ENCODE results near the gene SGTA.

SGTA gene

DNA sequence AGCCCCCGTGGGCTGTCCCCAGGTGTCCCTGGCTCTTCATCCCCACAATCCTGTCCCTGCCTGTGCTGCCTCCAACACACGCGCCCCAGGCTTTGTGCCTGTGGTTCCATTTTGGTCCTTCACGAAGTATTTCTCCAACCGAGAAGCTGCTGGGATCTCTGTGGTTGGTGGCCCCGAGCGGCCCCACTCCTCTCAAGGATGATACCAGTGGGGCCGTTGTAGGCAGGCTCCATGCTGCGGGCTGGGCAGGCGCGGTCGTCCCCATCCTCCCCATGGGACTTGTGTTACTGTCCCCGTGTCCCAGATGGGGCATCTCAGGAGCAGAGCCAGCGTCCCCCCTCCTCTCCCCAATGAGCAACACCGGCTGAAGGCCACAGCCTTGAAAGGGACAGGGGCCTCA lies 32.9 kb upstream of the SGTA start:
- TF ChIP-seq SIN3A (IDR thresholded peaks at IDR 0.05; ENCODE audit: borderline replicate concordance, insufficient read depth, low read length) (no peak), FOXP2 (optimal IDR thresholded peaks at IDR 0.05; ENCODE audit: borderline replicate concordance, extremely low read depth, extremely low read length, insufficient read depth) (no peak), POLR2AphosphoS5 (IDR thresholded peaks at IDR 0.05; ENCODE audit: low read depth, low read length) (no peak), TAF1 (IDR thresholded peaks at IDR 0.05; ENCODE audit: borderline replicate concordance, insufficient read depth, low read length) (no peak)
- TF ChIP-seq, protein P1, sequence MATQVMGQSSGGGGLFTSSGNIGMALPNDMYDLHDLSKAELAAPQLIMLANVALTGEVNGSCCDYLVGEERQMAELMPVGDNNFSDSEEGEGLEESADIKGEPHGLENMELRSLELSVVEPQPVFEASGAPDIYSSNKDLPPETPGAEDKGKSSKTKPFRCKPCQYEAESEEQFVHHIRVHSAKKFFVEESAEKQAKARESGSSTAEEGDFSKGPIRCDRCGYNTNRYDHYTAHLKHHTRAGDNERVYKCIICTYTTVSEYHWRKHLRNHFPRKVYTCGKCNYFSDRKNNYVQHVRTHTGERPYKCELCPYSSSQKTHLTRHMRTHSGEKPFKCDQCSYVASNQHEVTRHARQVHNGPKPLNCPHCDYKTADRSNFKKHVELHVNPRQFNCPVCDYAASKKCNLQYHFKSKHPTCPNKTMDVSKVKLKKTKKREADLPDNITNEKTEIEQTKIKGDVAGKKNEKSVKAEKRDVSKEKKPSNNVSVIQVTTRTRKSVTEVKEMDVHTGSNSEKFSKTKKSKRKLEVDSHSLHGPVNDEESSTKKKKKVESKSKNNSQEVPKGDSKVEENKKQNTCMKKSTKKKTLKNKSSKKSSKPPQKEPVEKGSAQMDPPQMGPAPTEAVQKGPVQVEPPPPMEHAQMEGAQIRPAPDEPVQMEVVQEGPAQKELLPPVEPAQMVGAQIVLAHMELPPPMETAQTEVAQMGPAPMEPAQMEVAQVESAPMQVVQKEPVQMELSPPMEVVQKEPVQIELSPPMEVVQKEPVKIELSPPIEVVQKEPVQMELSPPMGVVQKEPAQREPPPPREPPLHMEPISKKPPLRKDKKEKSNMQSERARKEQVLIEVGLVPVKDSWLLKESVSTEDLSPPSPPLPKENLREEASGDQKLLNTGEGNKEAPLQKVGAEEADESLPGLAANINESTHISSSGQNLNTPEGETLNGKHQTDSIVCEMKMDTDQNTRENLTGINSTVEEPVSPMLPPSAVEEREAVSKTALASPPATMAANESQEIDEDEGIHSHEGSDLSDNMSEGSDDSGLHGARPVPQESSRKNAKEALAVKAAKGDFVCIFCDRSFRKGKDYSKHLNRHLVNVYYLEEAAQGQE (IDR thresholded peaks at IDR 0.05; ENCODE audit: insufficient read depth in 1 of 2, low read depth in 2 of 2, low read length in 2 of 2), result no peak

DNA sequence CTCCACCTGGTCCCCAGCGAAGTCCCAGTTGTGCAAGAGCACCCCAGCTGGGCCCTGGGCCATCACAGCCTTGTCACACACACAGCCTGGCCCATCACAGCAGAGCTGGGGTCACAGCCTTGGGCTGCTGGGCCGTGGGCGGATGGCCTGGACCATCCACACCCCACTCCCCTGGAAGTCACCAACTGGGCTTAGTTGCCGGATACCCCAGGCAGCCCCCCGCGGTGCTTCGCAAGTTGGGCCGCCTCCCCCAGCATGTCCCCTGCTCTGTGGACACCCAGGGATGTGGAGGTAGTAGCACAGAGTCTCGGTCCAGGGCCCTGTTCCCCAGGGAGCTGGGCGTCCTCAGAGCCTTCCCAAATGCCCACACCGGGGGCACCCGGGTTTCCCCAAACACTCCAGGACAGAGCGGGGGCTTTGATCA lies 32.1 kb upstream of the SGTA start:
- no peak for TF ChIP-seq SIN3A (IDR thresholded peaks at IDR 0.05; ENCODE audit: borderline replicate concordance, insufficient read depth, low read length)
- no peak for TF ChIP-seq FOXP2 (optimal IDR thresholded peaks at IDR 0.05; ENCODE audit: borderline replicate concordance, extremely low read depth, extremely low read length, insufficient read depth)

DNA sequence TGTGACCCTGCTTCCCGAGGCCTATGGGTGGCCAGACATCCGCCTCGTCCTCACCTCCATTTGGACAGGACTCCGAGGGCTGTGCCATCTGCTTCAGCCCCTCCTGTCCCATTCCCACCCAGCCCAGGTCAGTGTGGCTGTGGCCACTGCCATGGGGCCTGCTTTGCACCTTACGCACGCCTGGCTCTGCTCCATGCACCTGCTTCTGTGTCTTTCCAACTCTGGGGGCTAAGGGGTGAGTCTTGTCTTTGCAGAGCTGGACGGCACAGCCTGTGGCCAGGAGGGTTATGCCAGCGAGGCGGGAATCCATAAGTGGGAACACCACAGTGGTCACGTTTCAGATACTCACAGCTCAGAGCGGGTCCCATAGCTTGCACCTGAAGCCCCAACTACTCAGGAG lies 31.4 kb upstream of the SGTA start:
- TF ChIP-seq POLR2AphosphoS5 (IDR thresholded peaks at IDR 0.05; ENCODE audit: low read depth, low read length) (no peak), FOXP2 (optimal IDR thresholded peaks at IDR 0.05; ENCODE audit: borderline replicate concordance, extremely low read depth, extremely low read length, insufficient read depth) (no peak), SIN3A (IDR thresholded peaks at IDR 0.05; ENCODE audit: borderline replicate concordance, insufficient read depth, low read length) (no peak), TAF1 (IDR thresholded peaks at IDR 0.05; ENCODE audit: borderline replicate concordance, insufficient read depth, low read length) (no peak)
- TF ChIP-seq, protein P1 (IDR thresholded peaks at IDR 0.05; ENCODE audit: insufficient read depth in 1 of 2, low read depth in 2 of 2, low read length in 2 of 2), result no peak

DNA sequence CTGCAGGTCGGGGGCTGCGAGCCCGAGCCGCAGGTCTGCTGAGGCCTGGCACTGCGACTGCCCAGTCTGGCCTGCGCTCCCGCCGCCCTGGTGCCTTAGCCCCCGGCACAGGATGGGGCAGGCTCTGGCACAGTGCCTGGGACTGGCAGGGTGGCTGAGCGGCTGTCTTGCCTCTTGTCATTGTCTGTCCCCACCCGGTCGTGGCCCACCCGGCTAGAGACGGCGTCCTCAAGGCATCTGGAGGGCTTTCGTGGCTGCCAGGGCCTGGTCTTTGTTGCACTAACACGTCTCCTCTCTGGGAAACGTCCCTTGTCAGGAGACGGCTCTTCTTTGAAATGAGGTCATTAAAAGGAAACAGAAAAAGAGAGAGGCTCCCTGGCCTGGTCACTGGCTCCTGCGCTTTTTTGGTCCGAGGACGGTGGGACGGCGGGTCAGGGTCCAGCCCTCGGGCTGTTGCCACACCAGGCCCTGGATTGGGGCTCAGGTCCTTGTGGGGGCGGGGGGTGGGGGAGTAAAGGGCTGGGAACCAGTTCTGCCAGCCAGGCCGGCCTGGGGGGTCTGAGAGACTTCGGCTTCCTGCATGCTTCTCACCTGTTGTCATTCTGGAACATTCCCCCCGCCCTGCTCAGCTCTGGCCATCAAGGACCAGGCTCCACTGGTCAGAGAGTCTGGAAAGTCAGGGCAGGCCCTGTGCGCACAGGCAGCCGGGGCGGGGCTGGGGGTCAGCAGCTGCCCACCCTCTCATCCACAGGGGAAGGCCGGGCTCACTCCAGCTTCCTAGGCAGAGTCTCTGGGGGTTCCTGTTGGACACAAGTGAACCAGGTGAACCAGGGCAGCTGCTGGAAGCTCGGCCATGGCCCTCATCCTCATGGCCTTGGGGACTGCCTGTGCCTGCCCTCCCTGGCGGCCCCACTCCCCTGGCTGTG lies 30.4 kb upstream of the SGTA start:
- TF ChIP-seq TAF1 (IDR thresholded peaks at IDR 0.05; ENCODE audit: borderline replicate concordance, insufficient read depth, low read length) (no peak), POLR2AphosphoS5 (IDR thresholded peaks at IDR 0.05; ENCODE audit: low read depth, low read length) (no peak), FOXP2 (optimal IDR thresholded peaks at IDR 0.05; ENCODE audit: borderline replicate concordance, extremely low read depth, extremely low read length, insufficient read depth) (no peak), SIN3A (IDR thresholded peaks at IDR 0.05; ENCODE audit: borderline replicate concordance, insufficient read depth, low read length) (no peak)
- TF ChIP-seq, protein P1 (IDR thresholded peaks at IDR 0.05; ENCODE audit: insufficient read depth in 1 of 2, low read depth in 2 of 2, low read length in 2 of 2), result no peak

DNA sequence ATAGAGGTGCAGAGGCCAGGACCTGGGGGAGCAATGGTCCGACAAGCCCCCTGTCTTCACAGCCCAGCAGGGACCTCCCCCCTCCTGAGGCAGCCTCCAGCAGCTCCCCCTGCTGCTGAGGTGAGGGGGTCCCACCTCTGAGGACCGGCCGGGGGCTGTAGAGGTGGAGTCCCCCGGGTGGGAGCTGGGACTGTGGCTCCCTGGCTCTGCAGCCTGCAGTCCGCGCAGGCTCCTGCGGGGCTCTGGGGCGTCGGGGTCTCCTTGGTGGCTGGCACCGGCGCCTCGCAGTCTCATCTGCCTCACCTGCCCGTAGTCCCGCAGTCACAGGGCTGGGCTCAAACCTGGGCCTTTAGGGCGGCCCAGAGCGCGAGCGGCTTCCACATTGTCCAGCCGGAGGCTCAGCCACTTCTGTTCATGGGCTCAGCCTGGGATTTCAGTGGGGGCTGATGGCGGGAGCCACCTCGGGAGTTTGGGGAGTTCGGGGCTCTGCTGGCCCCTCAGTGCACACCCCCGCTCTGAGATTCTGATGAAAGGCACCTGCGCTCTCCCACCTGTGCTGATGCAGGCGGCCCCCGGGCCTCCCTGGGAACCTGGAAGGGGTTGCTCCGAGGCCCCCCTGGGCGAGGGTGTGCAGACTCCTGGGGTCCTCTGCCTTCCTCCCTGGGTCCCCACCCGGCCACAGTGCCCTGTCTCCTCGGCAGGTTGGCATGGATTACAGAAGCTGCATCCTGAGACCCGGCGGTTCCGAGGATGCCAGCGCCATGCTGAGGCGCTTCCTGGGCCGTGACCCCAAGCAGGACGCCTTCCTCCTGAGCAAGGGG lies 29.6 kb upstream of the SGTA start:
- no peak for TF ChIP-seq FOXP2 (optimal IDR thresholded peaks at IDR 0.05; ENCODE audit: borderline replicate concordance, extremely low read depth, extremely low read length, insufficient read depth)

Data from PFSK-1 (cell line).